Measurements from ENCODE around the gene CADM4.

DNA sequence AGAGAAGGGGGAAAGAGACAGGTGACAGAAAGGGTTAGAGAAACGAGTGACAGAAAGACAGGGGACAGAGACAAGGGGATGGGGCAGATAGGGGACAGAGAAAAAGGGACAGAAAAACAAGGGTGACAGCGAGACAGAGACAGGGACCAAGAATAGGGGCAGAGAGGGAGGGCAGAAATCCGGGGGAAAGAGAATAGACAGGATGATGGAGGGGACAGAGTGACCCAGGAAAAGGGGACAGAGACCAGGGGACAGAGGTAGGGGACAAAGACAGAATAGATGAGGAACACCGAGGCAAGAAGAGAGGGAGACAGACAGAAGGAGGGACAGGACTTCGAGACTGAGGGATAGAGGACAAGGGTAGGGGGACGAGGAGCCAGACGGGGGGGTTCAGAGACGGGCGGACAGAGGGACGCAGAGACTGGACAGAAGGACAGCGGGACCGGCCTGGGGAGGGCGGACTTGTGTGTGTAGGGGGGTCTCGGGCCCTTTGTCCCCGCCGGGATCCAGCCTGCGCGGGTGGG, 593 bp downstream of the CADM4 start:
- TF ChIP-seq TEAD4 (IDR thresholded peaks at IDR 0.05; ENCODE audit: low read depth, low read length) (no peak), EP300 (IDR thresholded peaks at IDR 0.05; ENCODE audit: borderline replicate concordance in 1 of 2, low read depth in 2 of 2, low read length in 2 of 2) (no peak), POLR2A (IDR thresholded peaks at IDR 0.05; ENCODE audit: control extremely low read depth in 1 of 2, low read depth in 2 of 2, low read length in 2 of 2) (no peak), JUN (IDR thresholded peaks at IDR 0.05; ENCODE audit: low read depth, low read length) (no peak), GABPA (IDR thresholded peaks at IDR 0.05; ENCODE audit: borderline replicate concordance, insufficient read depth, low read length) (no peak)
- TF ChIP-seq, protein P1, sequence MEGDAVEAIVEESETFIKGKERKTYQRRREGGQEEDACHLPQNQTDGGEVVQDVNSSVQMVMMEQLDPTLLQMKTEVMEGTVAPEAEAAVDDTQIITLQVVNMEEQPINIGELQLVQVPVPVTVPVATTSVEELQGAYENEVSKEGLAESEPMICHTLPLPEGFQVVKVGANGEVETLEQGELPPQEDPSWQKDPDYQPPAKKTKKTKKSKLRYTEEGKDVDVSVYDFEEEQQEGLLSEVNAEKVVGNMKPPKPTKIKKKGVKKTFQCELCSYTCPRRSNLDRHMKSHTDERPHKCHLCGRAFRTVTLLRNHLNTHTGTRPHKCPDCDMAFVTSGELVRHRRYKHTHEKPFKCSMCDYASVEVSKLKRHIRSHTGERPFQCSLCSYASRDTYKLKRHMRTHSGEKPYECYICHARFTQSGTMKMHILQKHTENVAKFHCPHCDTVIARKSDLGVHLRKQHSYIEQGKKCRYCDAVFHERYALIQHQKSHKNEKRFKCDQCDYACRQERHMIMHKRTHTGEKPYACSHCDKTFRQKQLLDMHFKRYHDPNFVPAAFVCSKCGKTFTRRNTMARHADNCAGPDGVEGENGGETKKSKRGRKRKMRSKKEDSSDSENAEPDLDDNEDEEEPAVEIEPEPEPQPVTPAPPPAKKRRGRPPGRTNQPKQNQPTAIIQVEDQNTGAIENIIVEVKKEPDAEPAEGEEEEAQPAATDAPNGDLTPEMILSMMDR (IDR thresholded peaks at IDR 0.05; ENCODE audit: control extremely low read depth in 1 of 3, insufficient read depth in 1 of 3, low read depth in 1 of 3, low read length in 3 of 3), result no peak
